AG04449 (cell line): ENCODE results near the gene STH.

Experiments
- CTCF ChIA-PET: fragments of 350-600 bp; formaldehyde crosslinking; extraction: SDS; loops from one replicate; lab custom pipeline; 2021; ENCODE audit warnings: antibody characterized with exemption; lab: Yijun Ruan, JAX
- POLR2A ChIA-PET: fragments of 400-600, 350-600 bp; formaldehyde crosslinking; extraction: SDS; loops from one replicate; lab custom pipeline; 2020; ENCODE audit warnings: antibody characterized with exemption, inconsistent platforms; lab: Yijun Ruan, JAX
- DNase-seq: peaks from one replicate; pipeline ENCODE4 v3.0.0-alpha.2; 2010; ENCODE audit warnings: low read depth, low spot score
- H3K4me3 ChIP-seq: 2 replicates; pipeline ENCODE4 v1.5.1; 2011; ENCODE audit warnings: low read depth, mild to moderate bottlenecking, control low read depth, low read length
- CTCF ChIP-seq: IDR thresholded peaks from one replicate; pipeline ENCODE4 v1.5.1; 2011; ENCODE audit warnings: mild to moderate bottlenecking, moderate library complexity, low read length, control low read depth, inconsistent platforms; ENCODE audit not compliant: insufficient read depth; ENCODE audit errors: missing control alignments

Gene STH

GRCh38 chr17:45995627-45996270 is 3.3 kb upstream of the STH start:
- H3K4me3 ChIP-seq = no peak overlapping the region
- no peak for TF ChIP-seq CTCF
- DNase-seq = no peak
- ChIA-PET POLR2A (no interaction called here), CTCF (interaction anchor here (1.0 to 1.5 kb wide), 2 partner anchors 9 to 46 kb away, joined by 3 to 4 read pairs; no protein-coding TSS in a partner anchor)

GRCh38 chr17:45996282-45996937 is 2.6 kb upstream of the STH start:
- ChIA-PET CTCF (interaction anchor here (1.5 kb wide), 1 partner anchor 8 kb away, joined by 4 read pairs; no protein-coding TSS in a partner anchor), POLR2A (no interaction called here)
- DNase-seq = no peak
- no peak for TF ChIP-seq CTCF
- no peak overlapping the region for H3K4me3 ChIP-seq

GRCh38 chr17:45997166-45997565 is 1.9 kb upstream of the STH start:
- POLR2A ChIA-PET = no interaction called here
- CTCF ChIA-PET = interaction anchor here (1.2 kb wide), 1 partner anchor 10 kb away, joined by 4 read pairs; no protein-coding TSS in a partner anchor
- no peak for DNase-seq

GRCh38 chr17:45997624-45998023 is 1.4 kb upstream of the STH start:
- ChIA-PET CTCF (interaction anchor here (1.2 kb wide), 1 partner anchor 10 kb away, joined by 4 read pairs; no protein-coding TSS in a partner anchor), POLR2A (no interaction called here)
- DNase-seq = no peak
- no peak overlapping the region for H3K4me3 ChIP-seq
- TF ChIP-seq CTCF = no peak

More at GRCh38 chr17:45997166-45997565, 1.9 kb upstream of the STH start:
- no peak for TF ChIP-seq CTCF
- no peak overlapping the region for H3K4me3 ChIP-seq

- no peak for DNase-seq
- CTCF ChIA-PET = interaction anchor here (0.8 to 7.7 kb wide), 5 partner anchors 11 to 833 kb away, joined by 3 to 117 read pairs (median 4); no protein-coding TSS in a partner anchor
- no peak overlapping the region for H3K4me3 ChIP-seq
- no peak for TF ChIP-seq CTCF
- POLR2A ChIA-PET = no interaction called here
These were observed 845 bp downstream of the STH start for GRCh38 chr17:45999900-46000290.

- no peak overlapping the region for H3K4me3 ChIP-seq
- no peak for TF ChIP-seq CTCF
- CTCF ChIA-PET = interaction anchor here (0.8 to 7.7 kb wide), 6 partner anchors 11 to 833 kb away, joined by 3 to 117 read pairs (median 18); no protein-coding TSS in a partner anchor
- DNase-seq = no peak
- POLR2A ChIA-PET = no interaction called here
These were observed 1.2 kb downstream of the STH start for GRCh38 chr17:46000292-46000691.
